HG03025 (cell line): Measurements from ENCODE around the gene SFT2D2.

Source experiments
- ATAC-seq: cut with Tn5 transposase; IDR thresholded peaks from one replicate; pipeline ENCODE4 v1.9.1; 2021; ENCODE audit warnings: mild to moderate bottlenecking, moderate library complexity; ENCODE audit not compliant: unreplicated experiment, low FRiP score

The SFT2D2 gene

GRCh38 chr1:168263130-168263529, 37.3 kb downstream of the SFT2D2 start:
- no peak for ATAC-seq

- no peak for ATAC-seq
These were observed 38.5 kb downstream of the SFT2D2 start for GRCh38 chr1:168264296-168264695.

DNA sequence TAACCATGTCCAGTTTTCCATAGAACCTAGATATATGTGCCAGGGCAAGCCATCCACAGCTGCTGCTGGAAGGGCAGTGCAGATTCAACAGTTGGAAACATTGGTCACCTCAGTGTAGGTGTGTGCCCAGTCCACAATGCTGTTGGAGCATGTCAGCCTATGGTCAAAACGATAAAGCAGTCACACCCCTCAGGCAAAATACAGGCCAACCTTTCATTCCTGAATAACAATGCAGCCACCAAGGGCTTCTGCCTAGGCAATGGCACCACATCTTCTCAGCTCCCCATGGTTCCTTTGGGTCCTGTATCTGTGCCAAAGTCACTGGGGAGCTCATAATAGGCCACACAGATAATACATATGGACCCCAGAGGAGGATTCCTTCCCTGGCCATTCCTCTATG, 39.8 kb downstream of the SFT2D2 start:
- ATAC-seq, result no peak

DNA sequence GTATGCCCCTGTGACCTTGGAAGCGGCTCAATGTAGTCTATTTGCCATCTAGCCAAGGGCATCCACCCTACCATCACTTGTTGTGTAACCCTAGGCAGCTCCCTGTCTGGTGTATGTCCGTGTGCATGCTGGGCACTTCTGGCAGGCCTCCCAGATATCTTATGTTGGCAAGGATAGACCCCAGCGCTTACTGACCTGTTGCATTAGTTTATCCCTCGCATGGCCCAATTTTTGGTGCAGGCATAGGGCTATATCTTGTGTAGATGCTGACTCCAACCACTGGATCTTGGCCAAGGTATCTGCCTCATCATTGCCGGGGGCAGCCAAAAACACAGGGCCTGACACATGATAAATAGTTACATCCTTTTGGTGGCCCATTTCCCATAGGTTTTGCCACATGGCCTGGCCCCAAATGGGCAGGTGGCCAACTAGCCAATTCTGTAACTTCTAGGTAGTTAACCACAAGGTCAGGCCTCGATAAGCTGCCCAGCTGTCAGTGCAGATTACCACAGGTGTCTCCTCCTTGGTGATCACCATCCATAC, 40.9 kb downstream of the SFT2D2 start:
- ATAC-seq, result no peak

DNA sequence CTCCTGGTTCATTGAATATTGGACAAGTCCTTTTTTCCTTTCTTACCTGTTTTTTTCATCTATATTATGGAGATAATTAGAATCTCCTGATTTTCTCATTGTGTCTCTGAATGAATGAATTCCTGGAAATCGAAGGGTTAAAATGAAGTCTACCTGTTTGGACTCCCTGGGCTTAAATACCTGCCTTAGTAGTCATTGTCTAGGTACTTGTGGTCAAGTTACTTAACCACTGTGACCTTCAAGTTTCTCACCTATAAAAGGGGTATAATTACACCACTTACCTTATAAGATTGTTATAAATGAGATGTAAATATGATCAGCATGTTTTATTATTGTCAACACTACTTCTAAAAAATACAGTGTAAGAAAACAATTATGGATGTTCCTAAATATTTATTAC, 45.8 kb downstream of the SFT2D2 start:
- ATAC-seq, result no peak

DNA sequence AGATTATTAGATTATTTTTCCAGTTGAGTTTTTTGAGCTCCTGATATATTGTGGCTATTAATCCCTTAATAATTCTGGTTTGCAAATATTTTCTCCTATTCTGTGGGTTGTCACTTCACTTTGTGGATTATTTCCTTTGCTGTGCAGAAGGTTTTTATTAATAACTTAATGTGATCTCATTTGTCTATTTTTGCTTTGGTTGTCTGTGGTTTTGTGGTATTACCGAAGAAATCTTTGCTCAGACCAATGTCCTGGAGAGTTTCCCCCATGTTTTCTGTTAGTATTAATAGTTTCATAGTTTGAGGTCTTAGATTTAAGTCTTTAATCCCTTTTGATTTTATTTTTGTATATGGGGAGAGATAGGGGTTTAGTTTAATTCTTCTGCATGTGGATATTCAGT, 47.8 kb downstream of the SFT2D2 start:
- no peak for ATAC-seq

GRCh38 chr1:168279253-168279652, 53.4 kb downstream of the SFT2D2 start:
- ATAC-seq, result no peak

GRCh38 chr1:168280296-168280927, 54.6 kb downstream of the SFT2D2 start, which contains the start of gene TBX19:
Gene TBX19 (plus strand): TSS chr1:168280877. CDS start chr1:168281091, 214 bp downstream.
- no peak for ATAC-seq

DNA sequence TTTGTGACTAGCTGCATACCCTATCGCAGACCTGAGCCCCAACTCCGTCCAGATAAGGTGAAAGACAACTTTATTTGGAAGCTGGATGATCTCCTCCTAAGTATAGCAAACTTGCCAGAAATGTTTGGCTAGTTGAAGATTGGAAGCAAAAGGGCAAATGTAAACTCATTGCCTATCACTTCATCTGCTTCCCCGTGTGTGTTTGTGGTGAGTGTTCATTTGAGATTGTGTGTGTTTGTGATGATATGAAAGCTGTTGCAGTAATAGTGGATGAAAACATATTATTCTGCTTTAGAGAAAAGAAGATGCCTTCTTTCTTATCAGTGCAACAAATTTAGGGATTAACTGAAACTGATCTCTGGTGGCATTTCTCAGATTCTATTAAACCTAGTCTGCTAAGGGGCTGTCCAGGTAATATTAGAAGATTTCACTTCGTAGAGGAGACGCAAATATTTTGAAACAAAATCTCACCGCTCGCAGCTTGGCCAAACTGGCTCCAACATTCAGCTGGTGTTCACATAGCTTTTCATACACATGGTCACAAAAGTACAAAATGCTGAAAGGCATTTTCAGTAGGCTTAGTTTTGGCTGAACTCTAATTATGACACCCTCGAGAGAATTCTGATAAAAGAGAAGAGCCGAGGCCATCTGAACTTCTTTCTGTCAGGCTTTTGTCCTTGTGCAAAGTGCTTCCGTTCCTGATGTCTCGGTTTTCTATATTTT, 56.0 kb downstream of the SFT2D2 start:
- ATAC-seq, result no peak

DNA sequence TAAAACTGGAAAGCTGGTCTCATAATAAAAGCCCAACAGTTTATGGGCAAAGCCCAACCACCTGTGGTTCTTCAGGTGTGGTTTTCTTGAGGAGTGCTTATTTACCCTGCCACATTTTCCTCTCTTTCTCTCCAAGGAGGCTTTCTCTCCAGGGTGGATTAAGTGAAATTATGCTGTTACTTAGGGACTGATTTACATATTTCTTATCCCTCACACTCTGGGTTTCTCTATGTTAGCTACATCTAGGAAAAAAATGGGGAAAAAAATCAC, 59.7 kb downstream of the SFT2D2 start:
- no peak for ATAC-seq

DNA sequence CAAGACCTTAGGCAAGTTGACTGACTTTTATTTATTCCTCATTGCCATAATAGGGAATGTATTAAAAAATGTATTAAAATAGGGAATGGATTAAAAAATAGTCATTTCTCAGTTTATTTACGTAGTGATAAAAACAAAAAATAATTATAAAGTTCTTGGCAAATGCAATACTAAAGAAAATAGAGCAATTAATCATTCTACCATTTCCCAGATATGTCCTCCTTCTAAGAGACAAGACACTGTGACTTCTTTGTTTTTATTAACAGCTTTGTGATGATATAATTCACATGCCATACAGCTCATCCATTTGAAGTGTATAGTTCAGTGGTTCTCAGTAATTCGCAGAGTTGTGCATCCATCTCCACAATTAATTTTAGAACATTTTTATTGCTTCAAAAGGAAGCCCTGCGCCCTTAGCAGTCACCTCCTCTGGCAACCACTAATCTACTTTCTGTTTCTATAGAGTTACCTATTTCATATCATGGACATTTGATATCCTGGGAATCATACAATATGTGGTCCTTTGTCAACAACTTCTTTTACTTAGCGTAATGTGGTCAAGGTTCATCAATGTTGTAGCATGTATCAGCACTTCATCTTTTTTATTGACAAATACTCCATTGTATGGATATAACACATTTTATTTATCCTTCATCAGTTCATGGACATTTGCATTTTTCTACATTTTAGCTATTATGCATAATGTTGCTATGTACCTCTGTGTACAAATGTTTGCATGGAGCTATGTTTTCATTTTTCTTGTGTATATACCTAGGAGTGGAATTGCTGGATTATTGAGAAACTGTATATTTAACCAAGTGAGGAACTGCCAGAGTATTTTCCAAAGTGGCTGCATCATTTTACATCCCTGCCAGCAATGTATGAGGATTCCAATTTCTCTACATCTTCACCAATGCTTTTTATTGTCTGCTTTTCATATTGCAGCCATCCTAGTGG, 60.4 kb downstream of the SFT2D2 start:
- ATAC-seq, result no peak

DNA sequence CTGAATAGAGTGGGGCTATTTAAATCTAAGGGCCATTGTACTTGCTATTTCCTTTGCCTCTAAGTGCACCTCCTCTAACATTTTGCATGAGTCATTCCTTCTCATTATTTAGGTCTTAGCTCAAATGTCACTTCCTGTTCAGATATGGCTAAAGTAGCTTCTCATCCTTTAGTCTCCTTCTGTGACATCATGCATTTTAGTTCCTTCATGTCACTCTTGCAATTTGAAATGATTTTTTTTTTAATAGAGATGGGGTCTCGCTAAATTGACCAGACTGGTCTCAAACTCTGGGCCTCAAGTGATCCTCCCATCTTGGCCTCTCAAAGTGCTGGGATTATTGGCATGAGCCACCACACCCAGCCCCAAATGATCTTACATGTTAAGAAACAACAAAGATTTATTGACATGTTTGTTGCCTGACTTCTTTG, 61.4 kb downstream of the SFT2D2 start:
- ATAC-seq, result no peak

DNA sequence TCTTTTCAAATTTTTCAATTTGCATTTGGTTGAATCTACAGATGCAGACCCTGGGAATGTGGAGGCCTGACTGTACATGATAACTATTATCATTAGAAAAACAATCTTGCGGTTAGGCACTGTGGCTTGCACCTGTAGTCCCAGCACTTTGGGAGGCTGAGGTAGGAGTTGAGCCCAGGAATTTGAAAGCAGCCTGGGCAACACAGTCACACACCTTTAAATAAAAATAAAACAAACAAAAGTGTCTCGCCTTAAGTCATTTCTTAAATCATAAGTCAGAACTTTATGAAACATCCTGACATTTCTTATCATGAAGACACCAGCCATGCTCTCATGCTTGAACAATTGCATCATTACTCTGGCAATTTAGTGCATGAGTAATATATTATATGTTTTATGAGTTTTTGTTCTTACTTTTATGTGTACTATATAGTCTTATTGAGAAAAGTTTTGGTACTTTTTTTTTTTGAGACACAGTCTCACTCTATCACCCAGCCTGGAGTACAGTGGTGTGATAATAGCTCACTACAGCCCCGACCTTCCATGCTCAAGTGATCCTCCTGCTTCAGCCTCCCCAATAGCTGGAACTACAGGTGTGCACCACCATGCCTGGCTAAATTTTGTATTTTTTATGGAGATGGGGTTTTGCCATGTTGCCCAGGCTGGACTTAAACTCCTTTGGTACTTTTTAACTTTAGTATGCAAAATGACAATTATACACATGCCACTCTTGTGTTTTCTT, 62.7 kb downstream of the SFT2D2 start:
- ATAC-seq, result no peak

DNA sequence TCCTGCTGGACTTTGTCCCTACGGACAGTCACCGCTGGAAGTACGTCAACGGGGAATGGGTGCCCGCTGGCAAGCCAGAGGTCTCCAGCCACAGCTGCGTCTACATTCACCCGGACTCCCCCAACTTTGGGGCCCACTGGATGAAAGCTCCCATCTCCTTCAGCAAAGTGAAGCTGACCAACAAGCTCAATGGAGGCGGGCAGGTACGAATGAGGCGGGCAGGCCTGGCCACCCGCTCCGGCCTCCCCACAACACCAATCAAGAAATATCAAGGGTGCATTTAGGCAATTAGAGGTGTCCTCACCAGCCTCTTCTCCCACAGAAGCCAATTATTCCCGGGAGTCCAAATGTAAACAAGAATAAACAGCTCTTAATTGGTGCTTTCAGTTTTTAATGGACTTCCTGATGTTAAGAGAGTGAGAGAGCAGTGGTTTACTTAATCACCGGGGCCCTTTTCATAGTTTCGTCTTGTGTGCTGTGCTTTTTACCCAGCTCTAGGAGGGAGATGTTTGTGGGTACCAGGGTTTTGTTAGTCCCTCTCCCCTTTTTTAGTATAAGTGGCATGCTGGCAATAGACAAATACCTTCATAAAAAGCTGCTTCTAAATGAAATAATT, 65.5 kb downstream of the SFT2D2 start:
- ATAC-seq, result no peak

DNA sequence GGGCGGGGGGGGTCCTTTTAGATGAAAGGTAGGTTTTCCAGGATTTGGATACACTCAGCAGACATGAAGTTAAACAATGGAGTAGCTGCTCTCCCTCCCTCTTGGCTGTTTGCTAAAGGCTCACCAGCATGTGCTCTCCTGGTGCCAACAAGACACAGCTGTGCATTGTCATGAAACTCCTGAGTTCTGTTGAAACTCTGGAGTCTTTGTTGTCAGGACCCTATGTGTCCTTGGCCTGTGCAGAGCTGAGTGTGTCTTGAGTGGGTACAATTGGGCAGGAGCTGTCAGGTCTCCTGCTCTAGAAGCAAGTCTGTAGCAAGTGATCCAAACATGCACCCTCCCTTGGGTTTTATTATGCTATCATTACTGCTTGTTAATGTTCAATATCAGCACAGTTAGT, 67.6 kb downstream of the SFT2D2 start:
- ATAC-seq, result no peak

GRCh38 chr1:168295411-168296114, 69.8 kb downstream of the SFT2D2 start:
- no peak for ATAC-seq

GRCh38 chr1:168297019-168297730, 71.4 kb downstream of the SFT2D2 start:
- ATAC-seq, result no peak

DNA sequence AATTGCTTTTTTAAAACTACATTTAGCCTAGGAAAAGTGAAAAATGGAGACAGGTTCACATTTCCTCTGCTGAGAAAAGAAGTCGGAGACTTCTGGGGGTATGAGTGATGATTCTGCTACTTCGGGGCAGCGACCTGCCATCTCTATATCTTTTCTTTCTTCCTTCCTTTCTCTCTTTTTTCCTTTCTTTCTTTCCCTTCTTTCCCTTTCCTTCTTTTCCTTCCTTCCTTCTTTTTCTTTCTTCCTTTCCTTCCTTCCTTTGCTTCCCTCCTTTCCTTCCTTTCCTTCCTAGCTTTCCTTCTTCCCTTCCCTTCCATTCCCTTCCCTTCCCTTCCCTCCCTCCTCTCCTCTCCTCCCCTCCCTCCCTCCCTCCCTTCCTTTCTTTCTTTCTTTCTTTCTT, 72.6 kb downstream of the SFT2D2 start:
- no peak for ATAC-seq

DNA sequence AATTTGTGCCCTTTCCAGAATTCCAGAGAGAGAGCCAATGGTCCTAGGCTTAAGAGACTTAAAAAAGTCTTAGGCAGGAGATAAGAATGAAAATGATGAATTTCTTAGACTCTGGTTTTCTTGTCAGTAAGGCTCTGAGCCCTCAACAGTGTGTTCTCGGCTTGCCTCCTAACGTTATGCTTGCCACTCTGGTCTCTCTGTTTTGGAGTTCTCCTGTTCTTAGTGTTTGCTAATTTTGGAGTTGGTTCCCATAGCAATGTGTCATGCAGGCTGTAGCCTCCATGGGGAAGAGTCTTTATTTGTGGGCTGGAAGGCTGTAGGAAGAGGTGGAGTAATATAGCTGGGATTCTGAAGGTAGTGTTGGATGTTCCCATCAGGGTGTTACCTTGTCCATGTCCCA, 74.8 kb downstream of the SFT2D2 start:
- no peak for ATAC-seq
